ENCODE measurements around the gene SLC5A11.
"Not testable (repeated sequence)": the region's sequence is repeated elsewhere in the genome, so short reads cannot be mapped to it uniquely, and the experiment has no call there.

Gene SLC5A11

GRCh38 chr16:24836836-24837235, 8.9 kb upstream of the SLC5A11 start:
- DNase-seq (ENCODE audit: low read depth in 2 of 2): no peak

GRCh38 chr16:24837969-24838368, 7.8 kb upstream of the SLC5A11 start:
- DNase-seq (ENCODE audit: low read depth in 2 of 2): no peak

- DNase-seq (ENCODE audit: low read depth in 2 of 2): no peak
Measured at GRCh38 chr16:24838554-24839266, 7.1 kb upstream of the SLC5A11 start.

GRCh38 chr16:24839347-24839972, 6.3 kb upstream of the SLC5A11 start:
- no peak for DNase-seq (ENCODE audit: low read depth in 2 of 2)

- DNase-seq (ENCODE audit: low read depth in 2 of 2): no peak
Measured at GRCh38 chr16:24841291-24841690, 4.5 kb upstream of the SLC5A11 start.

- no peak for DNase-seq (ENCODE audit: low read depth in 2 of 2)
Measured at GRCh38 chr16:24844101-24845030, 1.4 kb upstream of the SLC5A11 start.

GRCh38 chr16:24845031-24845365, 765 bp upstream of the SLC5A11 start:
- DNase-seq (ENCODE audit: low read depth in 2 of 2): not testable (repeated sequence)

- DNase-seq (ENCODE audit: low read depth in 2 of 2): no peak
Measured at GRCh38 chr16:24846548-24847357, 990 bp downstream of the SLC5A11 start.

- no peak for DNase-seq (ENCODE audit: low read depth in 2 of 2)
Measured at GRCh38 chr16:24847358-24847664, 1.5 kb downstream of the SLC5A11 start.

GRCh38 chr16:24848065-24848464, 2.3 kb downstream of the SLC5A11 start:
- no peak for DNase-seq (ENCODE audit: low read depth in 2 of 2)

- no peak for DNase-seq (ENCODE audit: low read depth in 2 of 2)
Measured at GRCh38 chr16:24849641-24850040, 3.9 kb downstream of the SLC5A11 start.

GRCh38 chr16:24850289-24850938, 4.7 kb downstream of the SLC5A11 start:
- no peak for DNase-seq (ENCODE audit: low read depth in 2 of 2)

- DNase-seq (ENCODE audit: low read depth in 2 of 2): no peak
Measured at GRCh38 chr16:24851700-24852099, 5.9 kb downstream of the SLC5A11 start.

GRCh38 chr16:24852281-24852721, 6.5 kb downstream of the SLC5A11 start:
- DNase-seq (ENCODE audit: low read depth in 2 of 2): no peak

- no peak for DNase-seq (ENCODE audit: low read depth in 2 of 2)
Measured at GRCh38 chr16:24853169-24853824, 7.5 kb downstream of the SLC5A11 start.

- DNase-seq (ENCODE audit: low read depth in 2 of 2): no peak
Measured at GRCh38 chr16:24853830-24854229, 8.1 kb downstream of the SLC5A11 start.

GRCh38 chr16:24854607-24855171, 8.9 kb downstream of the SLC5A11 start:
- no peak for DNase-seq (ENCODE audit: low read depth in 2 of 2)

- no peak for DNase-seq (ENCODE audit: low read depth in 2 of 2)
Measured at GRCh38 chr16:24855678-24856077, 9.9 kb downstream of the SLC5A11 start.

- DNase-seq (ENCODE audit: low read depth in 2 of 2): not testable (repeated sequence)
Measured at GRCh38 chr16:24856871-24857270, 11.1 kb downstream of the SLC5A11 start.

All from stimulated activated CD8-positive, alpha-beta memory T cell treated with anti-CD3 and anti-CD28 coated beads, Interleukin-7, amount 100 ng/mL, for 1 hour (primary cell).